Upper lobe of left lung (tissue), 6 donors: ENCODE data around the gene RAB11FIP4. TPM values are rescaled to one million over a fixed set of nuclear protein-coding genes. Genes with fewer than 3 reads are reported as not detected.

Experiments used
- ATAC-seq, 2 donors: fragments of 200-7000 bp; cut with Tn5 transposase; one replicate each; pipeline ENCODE4 v1.9.1; 2022; ENCODE audit warnings: mild to moderate bottlenecking in 2 of 2, moderate library complexity in 2 of 2; ENCODE audit not compliant: low FRiP score in 2 of 2
- DNase-seq, 2 donors: peaks; one replicate each; pipeline ENCODE4 v3.0.0-alpha.2; 2019 to 2020
- H3K27ac ChIP-seq, 4 donors: fragments of 200-600 bp; sonication (generic); one replicate each; pipeline ENCODE4 v1.5.1; 2016 to 2019
- H3K27me3 ChIP-seq, 4 donors: fragments of 200-600 bp; sonication (generic); one replicate each; pipeline ENCODE4 v1.5.1; 2017 to 2019
- H3K36me3 ChIP-seq, 4 donors: fragments of 200-600 bp; sonication (generic); one replicate each; pipeline ENCODE4 v1.5.1; 2016 to 2019
- H3K4me1 ChIP-seq, 4 donors: fragments of 200-600 bp; sonication (generic); one replicate each; pipeline ENCODE4 v1.5.1; 2018 to 2019
- H3K4me3 ChIP-seq, 4 donors: fragments of 200-600 bp; sonication (generic); one replicate each; pipeline ENCODE4 v1.5.1; 2017 to 2019; ENCODE audit warnings: mild to moderate bottlenecking in 2 of 4, moderate library complexity in 1 of 4
- H3K9me3 ChIP-seq, 4 donors: fragments of 200-600 bp; sonication (generic); one replicate each; pipeline ENCODE4 v1.5.1; 2018 to 2019
- EP300 ChIP-seq, 4 donors: sonication (generic); formaldehyde crosslinking; IDR thresholded peaks; one replicate each; pipeline ENCODE4 v1.5.1; 2017; ENCODE audit warnings: antibody characterized with exemption in 4 of 4, control low read depth in 2 of 4
- POLR2A ChIP-seq, 4 donors: fragments of 450-650 bp; IDR thresholded peaks; one replicate each; pipeline ENCODE4 v1.5.1; 2016 to 2017; ENCODE audit warnings: antibody characterized with exemption in 4 of 4, mild to moderate bottlenecking in 2 of 4
- POLR2AphosphoS5 ChIP-seq, 2 donors: sonication (generic); formaldehyde crosslinking; IDR thresholded peaks; one replicate each; pipeline ENCODE4 v1.5.1; 2017; ENCODE audit warnings: antibody characterized with exemption in 2 of 2
- WGBS, 2 donors: methylation state at CpG; one replicate each; pipeline ENCODE4 v1.1.5; 2017 to 2018; 5-methylcytosine and 5-hydroxymethylcytosine counted together
- total RNA-seq, 6 donors: library from RNA; depleted of rRNA in 4 of 6; stranded (reverse); fragments of >200 nt in 4 of 6; gene quantifications; one replicate each; pipeline versions ENCODE4 v1.1.0 to v1.2.1, GENCODE V29; 2016 to 2021
- TF ChIP-seq, protein P1 (sequence below), 6 experiments: fragments of 450-650 bp in 4 of 6; fragments of 200-600 bp in 2 of 6; sonication (generic) in 2 of 6; IDR thresholded peaks; one replicate each; pipeline ENCODE4 v1.5.1; 2016 to 2019; ENCODE audit warnings: antibody characterized with exemption in 6 of 6
- donor health status: DM: no; HTN: no; CAD: no; lungs with moderate emphysema.
- donor health status: DM: no; HTN: yes; CAD: no; lungs with severe emphysema.

RAB11FIP4 gene
- total RNA-seq, 6 donors from 2014 or later, result 15.2 to 36.1 (median 23.3) TPM

DNA sequence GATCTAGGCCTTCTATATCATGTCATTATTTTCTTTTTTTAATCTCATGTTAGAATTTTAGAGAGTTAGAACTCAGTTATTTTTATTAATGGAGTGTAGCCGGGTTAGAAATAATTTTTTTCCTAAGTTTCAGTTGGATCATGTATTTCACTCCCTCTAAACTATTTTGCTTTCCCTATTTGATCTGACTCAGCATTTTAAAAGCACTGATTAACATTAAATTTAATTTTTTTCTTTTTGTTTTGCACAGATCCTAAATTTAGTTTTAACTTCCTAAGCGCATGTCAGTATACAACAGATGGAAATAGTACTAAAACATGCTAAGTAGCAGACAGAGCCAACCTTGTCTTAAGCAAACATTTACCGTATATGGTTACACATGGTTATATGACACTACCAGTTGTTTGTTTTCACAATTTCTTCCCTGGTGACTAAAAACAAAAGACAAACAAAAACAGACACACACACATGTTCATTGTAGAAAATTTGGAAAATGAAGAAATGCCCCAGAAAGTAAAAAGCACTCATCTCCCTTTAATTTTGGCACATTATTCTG is 33.6 kb upstream of the RAB11FIP4 start:
- H3K4me1 ChIP-seq, result no peaks in the 10 kb centered on the region
- TF ChIP-seq EP300 (IDR thresholded peaks at IDR 0.05), result no peak
- TF ChIP-seq, protein P1, sequence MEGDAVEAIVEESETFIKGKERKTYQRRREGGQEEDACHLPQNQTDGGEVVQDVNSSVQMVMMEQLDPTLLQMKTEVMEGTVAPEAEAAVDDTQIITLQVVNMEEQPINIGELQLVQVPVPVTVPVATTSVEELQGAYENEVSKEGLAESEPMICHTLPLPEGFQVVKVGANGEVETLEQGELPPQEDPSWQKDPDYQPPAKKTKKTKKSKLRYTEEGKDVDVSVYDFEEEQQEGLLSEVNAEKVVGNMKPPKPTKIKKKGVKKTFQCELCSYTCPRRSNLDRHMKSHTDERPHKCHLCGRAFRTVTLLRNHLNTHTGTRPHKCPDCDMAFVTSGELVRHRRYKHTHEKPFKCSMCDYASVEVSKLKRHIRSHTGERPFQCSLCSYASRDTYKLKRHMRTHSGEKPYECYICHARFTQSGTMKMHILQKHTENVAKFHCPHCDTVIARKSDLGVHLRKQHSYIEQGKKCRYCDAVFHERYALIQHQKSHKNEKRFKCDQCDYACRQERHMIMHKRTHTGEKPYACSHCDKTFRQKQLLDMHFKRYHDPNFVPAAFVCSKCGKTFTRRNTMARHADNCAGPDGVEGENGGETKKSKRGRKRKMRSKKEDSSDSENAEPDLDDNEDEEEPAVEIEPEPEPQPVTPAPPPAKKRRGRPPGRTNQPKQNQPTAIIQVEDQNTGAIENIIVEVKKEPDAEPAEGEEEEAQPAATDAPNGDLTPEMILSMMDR (IDR thresholded peaks at IDR 0.05), result no peak
- TF ChIP-seq POLR2A (IDR thresholded peaks at IDR 0.05), result no peak
- TF ChIP-seq POLR2AphosphoS5 (IDR thresholded peaks at IDR 0.05), result no peak
- no peaks in the 10 kb centered on the region for H3K9me3 ChIP-seq
- no peak overlapping the region for H3K4me3 ChIP-seq
- no peak for DNase-seq
- WGBS, 2 donors, result 72 to 80% methylated on average over 3 of the region's 3 CpGs
- peaks cover 5 to 83% (median 18%) of the 10 kb centered on the region in 4 donors for H3K36me3 ChIP-seq
- ATAC-seq, result no peak
- H3K27me3 ChIP-seq, result no peaks in the 10 kb centered on the region
- H3K27ac ChIP-seq, result no peak overlapping the region

DNA sequence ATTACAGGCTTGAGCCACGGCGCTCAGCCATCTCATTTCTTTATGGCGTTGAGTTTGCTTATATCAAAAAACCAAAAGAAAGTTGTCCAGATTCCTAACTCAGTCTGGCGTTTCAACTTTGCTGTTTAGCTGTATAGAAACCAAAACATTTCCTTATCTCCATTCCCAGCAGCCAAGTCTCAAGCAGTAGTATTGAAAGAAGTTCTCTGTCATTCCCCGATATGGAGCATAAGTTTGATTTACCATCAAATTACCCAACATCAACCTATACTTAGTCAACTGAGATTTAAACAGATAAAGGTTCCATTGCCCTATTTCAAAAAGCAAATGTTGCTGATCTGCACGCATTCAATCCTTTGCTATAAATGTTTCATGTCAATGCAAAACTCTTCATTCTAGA is 27.5 kb upstream of the RAB11FIP4 start:
- DNase-seq, result no peak
- H3K9me3 ChIP-seq, result no peaks in the 10 kb centered on the region
- WGBS, 2 donors, result 97% methylated on average over 6 of the region's 6 CpGs
- no peaks in the 10 kb centered on the region for H3K4me1 ChIP-seq
- ATAC-seq, result no peak
- no peaks in the 10 kb centered on the region for H3K27me3 ChIP-seq
- H3K4me3 ChIP-seq, result no peak overlapping the region
- H3K36me3 ChIP-seq, result peaks cover 0 to 61% (median 14%) of the 10 kb centered on the region in 4 donors
- TF ChIP-seq POLR2AphosphoS5 (IDR thresholded peaks at IDR 0.05) (no peak), POLR2A (IDR thresholded peaks at IDR 0.05) (no peak), EP300 (IDR thresholded peaks at IDR 0.05) (no peak)
- TF ChIP-seq, protein P1 (IDR thresholded peaks at IDR 0.05), result no peak
- H3K27ac ChIP-seq, result no peak overlapping the region

DNA sequence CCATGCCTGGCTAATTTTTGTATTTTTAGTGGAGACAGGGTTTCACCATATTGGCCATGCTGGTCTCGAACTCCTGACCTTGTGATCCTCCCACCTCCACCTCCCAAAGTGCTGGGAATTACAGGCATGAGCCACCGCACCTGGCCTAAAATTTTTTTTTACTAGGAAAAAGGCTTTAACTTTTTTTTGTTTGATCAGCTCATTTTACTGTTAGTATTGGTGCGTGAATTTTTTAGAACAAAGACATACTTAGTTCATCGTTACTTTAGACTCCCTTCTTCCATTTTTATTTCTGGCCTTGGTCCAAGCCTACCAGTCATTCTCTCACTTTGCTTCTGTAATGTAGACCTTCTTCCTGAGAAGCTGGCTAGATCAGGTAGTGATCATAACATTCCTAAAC is 25.4 kb upstream of the RAB11FIP4 start:
- H3K4me3 ChIP-seq, result no peak overlapping the region
- H3K27ac ChIP-seq, result no peak overlapping the region
- peaks cover 0 to 5% (median 0%) of the 10 kb centered on the region in 4 donors for H3K4me1 ChIP-seq
- H3K27me3 ChIP-seq, result no peaks in the 10 kb centered on the region
- DNase-seq (no peak), ATAC-seq (no peak)
- WGBS, 2 donors, result 96 to 97% methylated on average over 4 of the region's 4 CpGs
- peaks cover 0 to 41% (median 6%) of the 10 kb centered on the region in 4 donors for H3K36me3 ChIP-seq
- TF ChIP-seq, protein P1 (IDR thresholded peaks at IDR 0.05), result no peak
- no peak for TF ChIP-seq POLR2AphosphoS5 (IDR thresholded peaks at IDR 0.05)
- TF ChIP-seq EP300 (IDR thresholded peaks at IDR 0.05), result no peak
- TF ChIP-seq POLR2A (IDR thresholded peaks at IDR 0.05), result no peak
- no peaks in the 10 kb centered on the region for H3K9me3 ChIP-seq

DNA sequence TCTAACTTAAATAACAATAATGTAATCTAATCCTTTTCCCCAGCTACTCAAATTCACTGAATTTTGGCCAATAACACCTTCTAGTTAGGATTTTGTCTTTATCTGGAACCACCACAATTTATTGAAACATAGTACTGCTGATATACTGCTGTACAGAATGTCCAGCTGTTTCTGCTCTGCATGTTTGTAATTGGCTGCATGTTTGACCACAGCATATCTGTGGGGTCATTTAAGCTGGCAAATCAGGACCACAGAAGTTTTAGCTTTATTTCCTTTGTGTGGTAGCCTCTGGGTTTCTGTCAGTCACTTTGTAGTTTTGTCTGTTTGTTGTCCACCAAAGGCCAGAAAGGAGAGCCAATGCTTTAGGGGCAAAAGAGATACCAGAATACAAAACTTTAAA is 22.2 kb upstream of the RAB11FIP4 start:
- DNase-seq, result no peak
- Histone ChIP-seq H3K9me3 (no peaks in the 10 kb centered on the region), H3K27me3 (no peaks in the 10 kb centered on the region), H3K4me1 (peaks cover 6 to 20% (median 11%) of the 10 kb centered on the region in 4 donors), H3K27ac (no peak overlapping the region), H3K36me3 (peaks cover 0 to 22% (median 6%) of the 10 kb centered on the region in 4 donors), H3K4me3 (no peak overlapping the region)
- no peak for ATAC-seq
- TF ChIP-seq, protein P1 (IDR thresholded peaks at IDR 0.05), result no peak
- TF ChIP-seq POLR2AphosphoS5 (IDR thresholded peaks at IDR 0.05), result no peak
- TF ChIP-seq EP300 (IDR thresholded peaks at IDR 0.05), result no peak
- TF ChIP-seq POLR2A (IDR thresholded peaks at IDR 0.05), result no peak

DNA sequence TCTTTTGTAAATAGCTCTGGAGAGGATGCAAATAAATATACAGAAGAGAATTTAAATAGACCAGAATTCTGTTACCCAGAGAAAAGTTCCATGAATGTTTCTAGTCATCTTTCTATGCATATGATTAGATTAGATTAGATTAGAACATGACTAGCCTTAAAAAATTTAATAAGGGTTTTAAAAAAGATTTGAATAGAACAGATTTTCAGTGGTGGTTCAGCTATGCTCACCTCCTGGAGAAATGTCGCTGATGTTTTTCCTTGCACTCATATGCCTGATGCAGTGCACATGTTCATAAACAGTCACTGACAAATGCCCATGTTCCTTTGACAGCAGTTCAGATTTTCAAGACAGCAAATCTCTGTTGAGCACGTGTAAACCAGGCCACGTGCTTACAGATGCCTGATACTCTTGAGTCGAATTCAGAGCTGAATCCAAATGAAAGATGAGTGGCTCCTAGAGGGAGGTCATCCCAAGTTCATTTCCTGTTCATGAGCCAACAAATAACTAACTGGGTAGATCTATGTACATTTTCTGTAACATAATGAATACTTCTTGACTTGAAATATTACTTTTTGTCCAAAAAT is 19.9 kb upstream of the RAB11FIP4 start:
- peaks cover 0 to 28% (median 6%) of the 10 kb centered on the region in 4 donors for H3K36me3 ChIP-seq
- H3K27ac ChIP-seq, result no peak overlapping the region
- ATAC-seq (no peak), DNase-seq (no peak)
- H3K27me3 ChIP-seq, result no peaks in the 10 kb centered on the region
- no peaks in the 10 kb centered on the region for H3K9me3 ChIP-seq
- TF ChIP-seq EP300 (IDR thresholded peaks at IDR 0.05), result no peak
- TF ChIP-seq, protein P1 (IDR thresholded peaks at IDR 0.05), result no peak
- TF ChIP-seq POLR2AphosphoS5 (IDR thresholded peaks at IDR 0.05), result no peak
- no peak for TF ChIP-seq POLR2A (IDR thresholded peaks at IDR 0.05)
- H3K4me1 ChIP-seq, result peaks cover 6 to 20% (median 11%) of the 10 kb centered on the region in 4 donors
- no peak overlapping the region for H3K4me3 ChIP-seq
- WGBS, 2 donors, result 22 to 28% methylated on average over 4 of the region's 4 CpGs
